Activated naive CD4-positive, alpha-beta T cell treated with anti-CD3 and anti-CD28 coated beads for 36 hours (primary cell): ENCODE results near the gene LCNL1. TPM values are rescaled to one million over a fixed set of nuclear protein-coding genes. Genes with fewer than 3 reads are reported as not detected.

ENCODE experiments used
- CTCF ChIA-PET: fragments of 350-600 bp; sonication (Branson Sonifier 250); formaldehyde crosslinking; loops from one replicate; lab custom pipeline; 2021; ENCODE audit warnings: antibody characterized with exemption; lab: Charles Lee
- DNase-seq: peaks from one replicate; pipeline ENCODE4 v3.0.0-alpha.2; 2020
- H3K27ac Mint-ChIP-seq: one replicate; pipeline ENCODE4 v1.8.0; 2021; ENCODE audit warnings: mild to moderate bottlenecking, mixed read lengths
- H3K27me3 Mint-ChIP-seq: one replicate; pipeline ENCODE4 v1.8.0; 2021; ENCODE audit warnings: low read depth, mixed read lengths
- H3K36me3 Mint-ChIP-seq: one replicate; pipeline ENCODE4 v1.8.0; 2021; ENCODE audit warnings: low read depth, mixed read lengths
- H3K4me1 Mint-ChIP-seq: one replicate; pipeline ENCODE4 v1.8.0; 2021; ENCODE audit warnings: low read depth, mixed read lengths
- H3K4me3 Mint-ChIP-seq: one replicate; pipeline ENCODE4 v1.8.0; 2021; ENCODE audit warnings: mild to moderate bottlenecking, moderate library complexity, mixed read lengths
- H3K9me3 Mint-ChIP-seq: one replicate; pipeline ENCODE4 v1.8.0; 2021; ENCODE audit warnings: mixed read lengths
- intact Hi-C: fragments of 100-400 bp; cut with micrococcal nuclease; formaldehyde crosslinking; loops from one replicate; pipeline ENCODE4 v1.15.1; 2023
- total RNA-seq, 2 experiments: library from RNA; stranded (reverse); gene quantifications; one replicate each; pipeline ENCODE4 v1.2.3, GENCODE V29; 2021

LCNL1 gene
- total RNA-seq, 2 experiments from 2014 or later: not detected

GRCh38 chr9:136957461-136957860, 25.3 kb upstream of the LCNL1 start:
- Mint-ChIP-seq H3K9me3 (peaks cover 2% of the 10 kb centered on the region), H3K36me3 (no peaks in the 10 kb centered on the region), H3K27me3 (no peaks in the 10 kb centered on the region), H3K27ac (no peak overlapping the region), H3K4me1 (peaks cover 2% of the 10 kb centered on the region), H3K4me3 (no peak overlapping the region)
- no peak for DNase-seq
- intact Hi-C loops: no loop called here
- CTCF ChIA-PET: no interaction called here

- no peak overlapping the region for H3K27ac Mint-ChIP-seq
- H3K36me3 Mint-ChIP-seq: no peaks in the 10 kb centered on the region
- peaks cover 2% of the 10 kb centered on the region for H3K9me3 Mint-ChIP-seq
- DNase-seq: no peak
- no peaks in the 10 kb centered on the region for H3K27me3 Mint-ChIP-seq
- CTCF ChIA-PET: interaction anchor here (1.1 kb wide), 1 partner anchor 279 kb away, joined by 3 read pairs; no protein-coding TSS in a partner anchor
- intact Hi-C loops: no loop called here
- peaks cover 2% of the 10 kb centered on the region for H3K4me1 Mint-ChIP-seq
- no peak overlapping the region for H3K4me3 Mint-ChIP-seq
Observed at GRCh38 chr9:136957901-136958300, 24.9 kb upstream of the LCNL1 start.

- no peaks in the 10 kb centered on the region for H3K27me3 Mint-ChIP-seq
- CTCF ChIA-PET: interaction anchor here (1.1 kb wide), 1 partner anchor 278 kb away, joined by 3 read pairs; no protein-coding TSS in a partner anchor
- DNase-seq: no peak
- peaks cover 2% of the 10 kb centered on the region for H3K4me1 Mint-ChIP-seq
- H3K4me3 Mint-ChIP-seq: no peak overlapping the region
- H3K27ac Mint-ChIP-seq: no peak overlapping the region
- intact Hi-C loops: no loop called here
- H3K36me3 Mint-ChIP-seq: no peaks in the 10 kb centered on the region
- peaks cover 2% of the 10 kb centered on the region for H3K9me3 Mint-ChIP-seq
Observed at GRCh38 chr9:136958473-136958872, 24.3 kb upstream of the LCNL1 start.

GRCh38 chr9:136958898-136959850, 23.6 kb upstream of the LCNL1 start:
- intact Hi-C loops: no loop called here
- Mint-ChIP-seq H3K27ac (no peak overlapping the region), H3K4me1 (peaks cover 2% of the 10 kb centered on the region), H3K27me3 (no peaks in the 10 kb centered on the region), H3K9me3 (peaks cover 2% of the 10 kb centered on the region), H3K4me3 (no peak overlapping the region), H3K36me3 (no peaks in the 10 kb centered on the region)
- CTCF ChIA-PET: interaction anchor here (1.1 kb wide), 1 partner anchor 277 kb away, joined by 3 read pairs; no protein-coding TSS in a partner anchor
- no peak for DNase-seq

- Mint-ChIP-seq H3K27me3 (no peaks in the 10 kb centered on the region), H3K27ac (no peak overlapping the region), H3K4me1 (peaks cover 4% of the 10 kb centered on the region), H3K36me3 (no peaks in the 10 kb centered on the region), H3K4me3 (no peak overlapping the region), H3K9me3 (peaks cover 2% of the 10 kb centered on the region)
- intact Hi-C loops: no loop called here
- DNase-seq: no peak
- CTCF ChIA-PET: no interaction called here
Observed at GRCh38 chr9:136960212-136960937, 22.4 kb upstream of the LCNL1 start.

- peaks cover 2% of the 10 kb centered on the region for H3K9me3 Mint-ChIP-seq
- H3K36me3 Mint-ChIP-seq: no peaks in the 10 kb centered on the region
- DNase-seq: no peak
- intact Hi-C loops: no loop called here
- CTCF ChIA-PET: no interaction called here
- no peak overlapping the region for H3K4me3 Mint-ChIP-seq
- H3K27me3 Mint-ChIP-seq: no peaks in the 10 kb centered on the region
- H3K27ac Mint-ChIP-seq: no peak overlapping the region
- H3K4me1 Mint-ChIP-seq: peaks cover 7% of the 10 kb centered on the region
Observed at GRCh38 chr9:136960938-136961275, 21.9 kb upstream of the LCNL1 start.

- Mint-ChIP-seq H3K9me3 (peaks cover 2% of the 10 kb centered on the region), H3K27ac (no peak overlapping the region), H3K27me3 (no peaks in the 10 kb centered on the region), H3K4me3 (no peak overlapping the region), H3K4me1 (peaks cover 12% of the 10 kb centered on the region), H3K36me3 (no peaks in the 10 kb centered on the region)
- CTCF ChIA-PET: interaction anchor here (0.6 kb wide), 1 partner anchor 145 kb away, joined by 4 read pairs; no protein-coding TSS in a partner anchor
- intact Hi-C loops: no loop called here
- DNase-seq: no peak
Observed at GRCh38 chr9:136961279-136962065, 21.3 kb upstream of the LCNL1 start.

GRCh38 chr9:136962163-136962562, 20.6 kb upstream of the LCNL1 start:
- H3K4me3 Mint-ChIP-seq: no peak overlapping the region
- CTCF ChIA-PET: interaction anchor here (0.6 kb wide), 1 partner anchor 146 kb away, joined by 4 read pairs; no protein-coding TSS in a partner anchor
- intact Hi-C loops: no loop called here

GRCh38 chr9:136962701-136963248, 20.0 kb upstream of the LCNL1 start:
- Mint-ChIP-seq H3K27me3 (no peaks in the 10 kb centered on the region), H3K9me3 (no peaks in the 10 kb centered on the region), H3K36me3 (no peaks in the 10 kb centered on the region), H3K4me1 (peaks cover 12% of the 10 kb centered on the region), H3K27ac (no peak overlapping the region), H3K4me3 (no peak overlapping the region)
- intact Hi-C loops: no loop called here
- CTCF ChIA-PET: no interaction called here
- no peak for DNase-seq

More at GRCh38 chr9:136962163-136962562, 20.6 kb upstream of the LCNL1 start:
- Mint-ChIP-seq H3K27me3 (no peaks in the 10 kb centered on the region), H3K36me3 (no peaks in the 10 kb centered on the region), H3K9me3 (no peaks in the 10 kb centered on the region), H3K4me1 (peaks cover 12% of the 10 kb centered on the region), H3K27ac (no peak overlapping the region)
- no peak for DNase-seq

GRCh38 chr9:136963341-136963740, 19.5 kb upstream of the LCNL1 start:
- H3K36me3 Mint-ChIP-seq: no peaks in the 10 kb centered on the region
- no peak overlapping the region for H3K27ac Mint-ChIP-seq
- intact Hi-C loops: no loop called here
- no peaks in the 10 kb centered on the region for H3K9me3 Mint-ChIP-seq
- DNase-seq: no peak
- H3K4me3 Mint-ChIP-seq: no peak overlapping the region
- CTCF ChIA-PET: no interaction called here
- peaks cover 12% of the 10 kb centered on the region for H3K4me1 Mint-ChIP-seq
- H3K27me3 Mint-ChIP-seq: no peaks in the 10 kb centered on the region

GRCh38 chr9:136963751-136964150, 19.0 kb upstream of the LCNL1 start:
- no peak overlapping the region for H3K27ac Mint-ChIP-seq
- intact Hi-C loops: no loop called here
- H3K36me3 Mint-ChIP-seq: no peaks in the 10 kb centered on the region
- no peaks in the 10 kb centered on the region for H3K9me3 Mint-ChIP-seq
- no peaks in the 10 kb centered on the region for H3K27me3 Mint-ChIP-seq
- H3K4me1 Mint-ChIP-seq: peaks cover 12% of the 10 kb centered on the region
- no peak overlapping the region for H3K4me3 Mint-ChIP-seq
- CTCF ChIA-PET: no interaction called here
- no peak for DNase-seq
